A673 (cell line): Measurements from ENCODE around the gene UTP14C. TPM values are rescaled to one million over a fixed set of nuclear protein-coding genes. Genes with fewer than 3 reads are reported as not detected.

Source experiments
- BruUV-seq: library from RNA; stranded (reverse); fragments of 400-500 nt; replicated peaks from 2 replicates; lab custom pipeline; 2021; lab: Mats Ljungman, UMichigan
- CTCF ChIA-PET: fragments of 300-600 bp; sonication (Branson Sonifier 250); formaldehyde crosslinking; loops from one replicate; lab custom pipeline; 2022; ENCODE audit warnings: antibody characterized with exemption; lab: Charles Lee
- POLR2A ChIA-PET: fragments of 300-600 bp; sonication (Branson Sonifier 250); formaldehyde crosslinking; loops from one replicate; lab custom pipeline; 2022; ENCODE audit warnings: antibody characterized with exemption; ENCODE audit not compliant: low non-redundant PET; lab: Charles Lee
- DNase-seq: peaks from one replicate; pipeline ENCODE4 v3.0.0-alpha.2; 2015; ENCODE audit warnings: low spot score
- H3K27ac ChIP-seq: fragments of 200-600 bp; sonication (generic); 2 replicates; pipeline ENCODE4 v1.5.1; 2016; ENCODE audit warnings: mixed run types, low read depth, mild to moderate bottlenecking, mixed read lengths, antibody characterized with exemption, low read length; ENCODE audit not compliant: poor library complexity, severe bottlenecking
- H3K27me3 ChIP-seq: fragments of 200-600 bp; sonication (generic); replicated peaks from 2 replicates; pipeline ENCODE4 v1.6.1; 2017; ENCODE audit warnings: mixed run types, low read depth, mild to moderate bottlenecking, mixed read lengths, antibody characterized with exemption, low read length; ENCODE audit not compliant: insufficient read depth, poor library complexity
- H3K36me3 ChIP-seq: fragments of 200-600 bp; sonication (generic); 2 replicates; pipeline ENCODE4 v1.6.1; 2016; ENCODE audit warnings: mixed run types, mild to moderate bottlenecking, mixed read lengths, antibody characterized with exemption, low read length; ENCODE audit not compliant: insufficient read depth, poor library complexity, severe bottlenecking
- H3K4me1 ChIP-seq: fragments of 200-600 bp; sonication (generic); 2 replicates; pipeline ENCODE4 v1.6.1; 2017; ENCODE audit warnings: mixed run types, mild to moderate bottlenecking, mixed read lengths, antibody characterized with exemption, low read length; ENCODE audit not compliant: insufficient read depth, poor library complexity, severe bottlenecking
- H3K4me3 ChIP-seq: fragments of 200-600 bp; sonication (generic); 2 replicates; pipeline ENCODE4 v1.5.1; 2016; ENCODE audit warnings: low read depth, mixed run types, mild to moderate bottlenecking, mixed read lengths, low read length; ENCODE audit not compliant: poor library complexity, severe bottlenecking
- H3K9me3 ChIP-seq: fragments of 200-600 bp; sonication (generic); 2 replicates; pipeline ENCODE4 v1.6.1; 2016; ENCODE audit warnings: mixed run types, low read depth, mild to moderate bottlenecking, mixed read lengths, antibody characterized with exemption, low read length; ENCODE audit not compliant: poor library complexity, severe bottlenecking
- EZH2 ChIP-seq: fragments of 200-600 bp; sonication (generic); IDR thresholded peaks from 2 replicates; pipeline ENCODE4 v1.6.1; 2017; ENCODE audit warnings: borderline replicate concordance, low read depth, mild to moderate bottlenecking, mixed read lengths, antibody characterized with exemption, low read length; ENCODE audit not compliant: poor library complexity, severe bottlenecking
- intact Hi-C: fragments of 100-400 bp; cut with micrococcal nuclease; formaldehyde crosslinking; loops from one replicate; pipeline ENCODE4 v1.10.0; 2022; ENCODE audit not compliant: unreplicated experiment
- total RNA-seq: library from RNA; stranded (reverse); gene quantifications from 2 replicates; pipeline ENCODE4 v1.2.3, GENCODE V29; 2021
- TF ChIP-seq, protein P1 (sequence below): fragments of 300-800, 200-600 bp; sonication (generic); conservative IDR thresholded peaks from 2 replicates; pipeline ENCODE4 v1.5.1; 2017; ENCODE audit warnings: low read depth, mild to moderate bottlenecking, antibody characterized with exemption, low read length, moderate library complexity, mixed read lengths

The UTP14C gene
- total RNA-seq, 1 experiment from 2014 or later = 15.2 TPM

DNA sequence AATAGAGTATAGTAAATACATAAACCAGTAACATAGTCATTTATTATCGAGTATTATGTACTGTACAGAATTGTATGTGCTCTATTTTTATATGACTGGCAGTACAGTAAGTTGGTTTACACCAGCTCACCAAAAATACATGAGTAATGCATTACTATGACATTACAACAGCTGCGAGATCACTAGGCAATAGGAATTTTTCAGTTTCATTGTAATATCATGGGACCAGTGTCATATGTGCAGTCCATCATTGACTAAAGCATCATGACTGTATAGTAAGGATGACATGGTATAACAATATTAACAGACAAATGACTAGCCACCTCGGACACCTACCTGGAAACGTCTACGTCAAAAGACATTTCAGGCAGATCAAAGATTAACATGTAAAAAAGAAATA lies 46.9 kb upstream of the UTP14C start:
- no peak overlapping the region for H3K4me3 ChIP-seq
- H3K36me3 ChIP-seq = no peaks in the 10 kb centered on the region
- no peaks in the 10 kb centered on the region for H3K4me1 ChIP-seq
- no TSS peak for BruUV-seq
- no peaks in the 10 kb centered on the region for H3K27me3 ChIP-seq
- no peak for TF ChIP-seq EZH2
- TF ChIP-seq, protein P1, sequence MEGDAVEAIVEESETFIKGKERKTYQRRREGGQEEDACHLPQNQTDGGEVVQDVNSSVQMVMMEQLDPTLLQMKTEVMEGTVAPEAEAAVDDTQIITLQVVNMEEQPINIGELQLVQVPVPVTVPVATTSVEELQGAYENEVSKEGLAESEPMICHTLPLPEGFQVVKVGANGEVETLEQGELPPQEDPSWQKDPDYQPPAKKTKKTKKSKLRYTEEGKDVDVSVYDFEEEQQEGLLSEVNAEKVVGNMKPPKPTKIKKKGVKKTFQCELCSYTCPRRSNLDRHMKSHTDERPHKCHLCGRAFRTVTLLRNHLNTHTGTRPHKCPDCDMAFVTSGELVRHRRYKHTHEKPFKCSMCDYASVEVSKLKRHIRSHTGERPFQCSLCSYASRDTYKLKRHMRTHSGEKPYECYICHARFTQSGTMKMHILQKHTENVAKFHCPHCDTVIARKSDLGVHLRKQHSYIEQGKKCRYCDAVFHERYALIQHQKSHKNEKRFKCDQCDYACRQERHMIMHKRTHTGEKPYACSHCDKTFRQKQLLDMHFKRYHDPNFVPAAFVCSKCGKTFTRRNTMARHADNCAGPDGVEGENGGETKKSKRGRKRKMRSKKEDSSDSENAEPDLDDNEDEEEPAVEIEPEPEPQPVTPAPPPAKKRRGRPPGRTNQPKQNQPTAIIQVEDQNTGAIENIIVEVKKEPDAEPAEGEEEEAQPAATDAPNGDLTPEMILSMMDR = no peak
- H3K27ac ChIP-seq = no peak overlapping the region
- intact Hi-C loops = no loop called here
- ChIA-PET POLR2A (interaction anchor here (0.7 kb wide), 1 partner anchor 147 kb away, joined by 7 read pairs; no protein-coding TSS in a partner anchor), CTCF (no interaction called here)
- H3K9me3 ChIP-seq = no peaks in the 10 kb centered on the region
- no peak for DNase-seq

DNA sequence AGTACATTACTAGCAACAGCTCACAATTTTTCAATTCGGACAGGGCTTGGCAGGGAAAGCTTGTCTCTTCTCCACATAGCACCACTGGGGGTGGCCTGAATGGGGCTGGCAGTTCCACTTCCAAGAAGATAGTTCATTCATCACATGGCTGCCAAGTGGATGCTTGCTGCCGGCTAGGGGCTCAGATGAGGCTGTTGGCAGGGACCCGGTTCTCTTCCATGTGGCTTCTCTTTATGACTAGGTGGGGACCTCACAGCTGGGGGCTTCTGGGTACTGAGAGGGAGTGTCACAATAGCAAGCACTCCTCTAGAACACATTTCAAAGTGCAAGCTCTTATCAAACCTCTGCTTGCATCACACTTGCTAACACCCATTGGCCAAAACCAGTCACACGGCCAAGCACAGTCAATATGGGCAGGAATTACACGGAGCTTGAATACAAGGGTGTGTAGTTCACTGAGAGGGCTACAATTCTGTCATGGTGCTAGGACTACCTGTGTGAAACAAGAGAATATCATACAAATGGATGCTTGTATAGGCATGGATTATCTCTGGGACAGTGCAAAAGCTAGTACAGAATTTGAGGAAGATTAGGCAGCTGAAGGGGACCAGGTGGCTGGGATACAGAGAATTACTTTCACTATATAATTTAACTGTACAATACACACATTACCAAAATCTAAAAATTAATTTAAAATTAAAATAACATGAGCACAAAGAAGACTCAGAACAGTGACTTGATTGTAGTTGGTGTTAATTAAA lies 45.5 kb upstream of the UTP14C start:
- Histone ChIP-seq H3K27ac (no peak overlapping the region), H3K9me3 (no peaks in the 10 kb centered on the region), H3K27me3 (no peaks in the 10 kb centered on the region), H3K4me3 (no peak overlapping the region), H3K36me3 (no peaks in the 10 kb centered on the region), H3K4me1 (no peaks in the 10 kb centered on the region)
- BruUV-seq = no TSS peak
- CTCF ChIA-PET = interaction anchor here (0.5 kb wide), 1 partner anchor 42 kb away, joined by 5 read pairs; no protein-coding TSS in a partner anchor
- POLR2A ChIA-PET = no interaction called here
- intact Hi-C loops = no loop called here
- TF ChIP-seq EZH2 = no peak
- TF ChIP-seq, protein P1 = no peak
- no peak for DNase-seq

DNA sequence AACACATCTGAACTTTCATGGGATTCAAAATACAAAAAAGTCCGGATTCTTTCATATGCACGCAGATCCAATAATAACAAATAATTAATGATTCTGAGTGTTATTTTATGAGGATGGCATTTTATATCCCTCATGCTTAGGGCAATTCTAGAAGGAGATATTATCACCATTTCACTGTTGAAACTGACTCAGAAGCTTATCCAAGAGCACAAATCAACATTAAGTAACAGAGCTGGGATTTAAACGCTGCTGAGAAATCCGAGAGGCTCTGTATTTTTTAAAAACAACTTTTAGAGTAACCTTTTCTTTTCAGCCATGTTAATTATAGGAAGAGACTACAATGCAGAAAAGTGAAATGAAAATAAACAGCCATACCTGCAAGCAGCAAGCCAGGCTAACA lies 43.6 kb upstream of the UTP14C start:
- no peak for TF ChIP-seq EZH2
- TF ChIP-seq, protein P1 = no peak
- ChIA-PET CTCF (no interaction called here), POLR2A (no interaction called here)
- no TSS peak for BruUV-seq
- Histone ChIP-seq H3K9me3 (no peaks in the 10 kb centered on the region), H3K4me3 (no peak overlapping the region), H3K27me3 (no peaks in the 10 kb centered on the region), H3K4me1 (no peaks in the 10 kb centered on the region), H3K36me3 (no peaks in the 10 kb centered on the region), H3K27ac (no peak overlapping the region)
- intact Hi-C loops = no loop called here
- DNase-seq = no peak
